ENCODE data around the gene SCN4B. TPM values are rescaled to one million over a fixed set of nuclear protein-coding genes. Genes with fewer than 3 reads are reported as not detected.

The SCN4B gene
- total RNA-seq, 1 donor from 2014 or later = 0.89 TPM

- no peak overlapping the region for H3K4me3 Mint-ChIP-seq (ENCODE audit: unreplicated experiment)
- FAIRE-seq = no peak
- H3K4me1 Mint-ChIP-seq (ENCODE audit: low read depth, unreplicated experiment) = no peaks in the 10 kb centered on the region
Measured at GRCh38 chr11:118098996-118099837, 53.4 kb downstream of the SCN4B start.

GRCh38 chr11:118095967-118096367, 56.7 kb downstream of the SCN4B start:
- H3K79me2 ChIP-seq (ENCODE audit: insufficient read depth, low read length) = no peaks in the 10 kb centered on the region
- no peak overlapping the region for H3K9ac ChIP-seq (ENCODE audit: low read length)
- no peak overlapping the region for H3K4me2 ChIP-seq (ENCODE audit: low read length)
- Mint-ChIP-seq H3K36me3 (ENCODE audit: low read depth, unreplicated experiment) (peaks cover 2% of the 10 kb centered on the region), H3K27me3 (ENCODE audit: low read depth, unreplicated experiment) (peaks cover 46% of the 10 kb centered on the region), H3K4me1 (ENCODE audit: low read depth, unreplicated experiment) (peaks cover 2% of the 10 kb centered on the region), H3K4me3 (ENCODE audit: unreplicated experiment) (no peak overlapping the region), H3K9me3 (ENCODE audit: unreplicated experiment) (peaks cover 21% of the 10 kb centered on the region), H3K27ac (ENCODE audit: unreplicated experiment) (no peak overlapping the region)
- H2AFZ ChIP-seq (ENCODE audit: low read depth, low read length) = no peak overlapping the region
- no peaks in the 10 kb centered on the region for H3K4me1 ChIP-seq (ENCODE audit: insufficient read depth, low read length)
- DNase-seq (ENCODE audit: low read depth) = no peak
- H3K9me3 ChIP-seq (ENCODE audit: insufficient read depth, low read depth, low read length) = no peaks in the 10 kb centered on the region
- no peak for TF ChIP-seq CTCF (IDR thresholded peaks at IDR 0.05; ENCODE audit: insufficient read depth, low read depth, low read length)
- no peak for TF ChIP-seq EZH2 (IDR thresholded peaks at IDR 0.05; ENCODE audit: insufficient read depth, low read length)
- H3K4me3 ChIP-seq (ENCODE audit: insufficient read depth, low read depth, low read length) = no peak overlapping the region
- no peak for FAIRE-seq
- no peak overlapping the region for H3K27ac ChIP-seq (ENCODE audit: low read depth, low read length)
- H4K20me1 ChIP-seq (ENCODE audit: insufficient read depth, low read length) = no peaks in the 10 kb centered on the region
- no peaks in the 10 kb centered on the region for H3K36me3 ChIP-seq (ENCODE audit: insufficient read depth, low read length)
- H3K27me3 ChIP-seq (ENCODE audit: insufficient read depth, low read length) = peaks cover 8% of the 10 kb centered on the region

More at GRCh38 chr11:118098996-118099837, 53.4 kb downstream of the SCN4B start:
- Histone ChIP-seq H4K20me1 (ENCODE audit: insufficient read depth, low read length) (no peaks in the 10 kb centered on the region), H3K79me2 (ENCODE audit: insufficient read depth, low read length) (no peaks in the 10 kb centered on the region), H3K36me3 (ENCODE audit: insufficient read depth, low read length) (no peaks in the 10 kb centered on the region), H3K9ac (ENCODE audit: low read length) (no peak overlapping the region), H3K27me3 (ENCODE audit: insufficient read depth, low read length) (peaks cover 8% of the 10 kb centered on the region), H3K4me1 (ENCODE audit: insufficient read depth, low read length) (no peaks in the 10 kb centered on the region), H3K4me3 (ENCODE audit: insufficient read depth, low read depth, low read length) (no peak overlapping the region), H3K4me2 (ENCODE audit: low read length) (no peak overlapping the region), H3K9me3 (ENCODE audit: insufficient read depth, low read depth, low read length) (no peaks in the 10 kb centered on the region), H3K27ac (ENCODE audit: low read depth, low read length) (no peak overlapping the region), H2AFZ (ENCODE audit: low read depth, low read length) (no peak overlapping the region)
- no peak for DNase-seq (ENCODE audit: low read depth)
- H3K27ac Mint-ChIP-seq (ENCODE audit: unreplicated experiment) = no peak overlapping the region
- no peaks in the 10 kb centered on the region for H3K36me3 Mint-ChIP-seq (ENCODE audit: low read depth, unreplicated experiment)
- H3K27me3 Mint-ChIP-seq (ENCODE audit: low read depth, unreplicated experiment) = peaks cover 61% of the 10 kb centered on the region
- H3K9me3 Mint-ChIP-seq (ENCODE audit: unreplicated experiment) = peaks cover 7% of the 10 kb centered on the region
- TF ChIP-seq CTCF (IDR thresholded peaks at IDR 0.05; ENCODE audit: insufficient read depth, low read depth, low read length) (no peak), EZH2 (IDR thresholded peaks at IDR 0.05; ENCODE audit: insufficient read depth, low read length) (no peak)

GRCh38 chr11:118095493-118095892, 57.1 kb downstream of the SCN4B start:
- Mint-ChIP-seq H3K27ac (ENCODE audit: unreplicated experiment) (no peak overlapping the region), H3K27me3 (ENCODE audit: low read depth, unreplicated experiment) (peaks cover 44% of the 10 kb centered on the region), H3K4me1 (ENCODE audit: low read depth, unreplicated experiment) (peaks cover 2% of the 10 kb centered on the region), H3K36me3 (ENCODE audit: low read depth, unreplicated experiment) (peaks cover 2% of the 10 kb centered on the region), H3K4me3 (ENCODE audit: unreplicated experiment) (no peak overlapping the region), H3K9me3 (ENCODE audit: unreplicated experiment) (peaks cover 21% of the 10 kb centered on the region)
- FAIRE-seq (no peak), DNase-seq (ENCODE audit: low read depth) (no peak)
- H3K4me3 ChIP-seq (ENCODE audit: insufficient read depth, low read depth, low read length) = no peak overlapping the region
- TF ChIP-seq CTCF (IDR thresholded peaks at IDR 0.05; ENCODE audit: insufficient read depth, low read depth, low read length) (no peak), EZH2 (IDR thresholded peaks at IDR 0.05; ENCODE audit: insufficient read depth, low read length) (no peak)
- H3K4me2 ChIP-seq (ENCODE audit: low read length) = no peak overlapping the region
- H4K20me1 ChIP-seq (ENCODE audit: insufficient read depth, low read length) = no peaks in the 10 kb centered on the region
- no peaks in the 10 kb centered on the region for H3K36me3 ChIP-seq (ENCODE audit: insufficient read depth, low read length)
- H2AFZ ChIP-seq (ENCODE audit: low read depth, low read length) = no peak overlapping the region
- peaks cover 8% of the 10 kb centered on the region for H3K27me3 ChIP-seq (ENCODE audit: insufficient read depth, low read length)
- no peaks in the 10 kb centered on the region for H3K9me3 ChIP-seq (ENCODE audit: insufficient read depth, low read depth, low read length)
- H3K79me2 ChIP-seq (ENCODE audit: insufficient read depth, low read length) = no peaks in the 10 kb centered on the region
- H3K9ac ChIP-seq (ENCODE audit: low read length) = no peak overlapping the region
- no peak overlapping the region for H3K27ac ChIP-seq (ENCODE audit: low read depth, low read length)
- no peaks in the 10 kb centered on the region for H3K4me1 ChIP-seq (ENCODE audit: insufficient read depth, low read length)
